ENCODE results near the gene LGR4. TPM values are rescaled to one million over a fixed set of nuclear protein-coding genes. Genes with fewer than 3 reads are reported as not detected.

Gene LGR4
- total and polyA plus RNA-seq, 2 experiments from 2014 or later = 14.9 to 59.2 TPM

DNA sequence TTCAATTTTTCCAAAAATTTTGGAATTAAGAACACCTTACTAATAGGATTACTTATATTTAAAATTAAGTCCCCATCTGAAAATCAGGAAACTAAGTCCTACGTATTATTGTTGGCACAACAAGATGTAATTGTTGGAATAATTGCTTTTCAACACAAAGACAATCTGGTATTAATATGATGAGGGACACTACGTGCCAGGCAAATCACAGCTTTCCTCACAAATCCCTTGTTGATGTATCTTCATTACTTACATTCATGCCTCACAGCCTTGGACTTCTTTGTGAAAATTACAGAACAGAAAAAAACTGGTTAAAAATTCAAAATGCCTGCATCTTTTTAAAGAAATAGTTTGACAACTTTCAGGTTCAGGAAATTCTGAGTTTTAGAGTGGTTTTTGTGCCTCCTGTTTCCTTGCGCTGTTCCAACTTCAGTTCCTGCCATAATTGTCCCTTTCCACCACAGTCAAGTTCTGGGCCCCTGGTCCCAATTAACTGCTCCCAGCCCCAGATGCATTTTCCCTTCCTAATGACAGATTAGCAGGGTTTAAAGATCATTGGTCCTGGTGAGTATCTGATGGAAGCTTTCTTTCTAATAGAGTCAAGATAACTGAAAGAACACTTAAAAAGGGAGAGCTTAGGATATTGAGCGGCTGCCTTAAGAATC lies 86.3 kb downstream of the LGR4 start:
- H3K36me3 ChIP-seq (ENCODE audit: low read depth) = peaks cover 9% of the 10 kb centered on the region
- H3F3A ChIP-seq (ENCODE audit: insufficient read depth) = peaks cover 42% of the 10 kb centered on the region
- H3K4me2 ChIP-seq (ENCODE audit: unreplicated experiment) = peak overlapping the region; percentile 91
- no peaks in the 10 kb centered on the region for H4K20me1 ChIP-seq (ENCODE audit: insufficient read depth)
- H3K9me2 ChIP-seq (ENCODE audit: insufficient read depth) = no peaks in the 10 kb centered on the region
- H3K9me3 ChIP-seq (ENCODE audit: low read depth) = no peaks in the 10 kb centered on the region
- peak; percentile 14 for DNase-seq
- in situ Hi-C loops (cut with MboI) = no loop called here
- peaks cover 71% of the 10 kb centered on the region for H3K4me1 ChIP-seq (ENCODE audit: insufficient read depth)
- peak overlapping the region; percentile 79 for H3K27ac ChIP-seq
- H3K4me3 ChIP-seq = no peak overlapping the region
- no peak for TF ChIP-seq EZH2phosphoT487 (IDR thresholded peaks at IDR 0.05; ENCODE audit: insufficient read depth, low read depth)
- TF ChIP-seq EZH2 (IDR thresholded peaks at IDR 0.05; ENCODE audit: insufficient read depth, poor library complexity, severe bottlenecking) = no peak
- peaks cover 28% of the 10 kb centered on the region for H3K79me2 ChIP-seq (ENCODE audit: insufficient read depth)
- peak overlapping the region; percentile 62; the same call in 1 of the 2 replicates for H3K9ac ChIP-seq
- no peaks in the 10 kb centered on the region for H3K27me3 ChIP-seq (replicated peaks; ENCODE audit: insufficient read depth)
- H2AFZ ChIP-seq = no peak overlapping the region; the same call in 1 of the 2 replicates
- 53 to 54% methylated on average over 4 of the region's 4 CpGs for WGBS, 2 experiments (ENCODE audit: low coverage in 1 of 2, low lambda C conversion rate in 2 of 2, missing lambda C conversion rate in 2 of 2)

DNA sequence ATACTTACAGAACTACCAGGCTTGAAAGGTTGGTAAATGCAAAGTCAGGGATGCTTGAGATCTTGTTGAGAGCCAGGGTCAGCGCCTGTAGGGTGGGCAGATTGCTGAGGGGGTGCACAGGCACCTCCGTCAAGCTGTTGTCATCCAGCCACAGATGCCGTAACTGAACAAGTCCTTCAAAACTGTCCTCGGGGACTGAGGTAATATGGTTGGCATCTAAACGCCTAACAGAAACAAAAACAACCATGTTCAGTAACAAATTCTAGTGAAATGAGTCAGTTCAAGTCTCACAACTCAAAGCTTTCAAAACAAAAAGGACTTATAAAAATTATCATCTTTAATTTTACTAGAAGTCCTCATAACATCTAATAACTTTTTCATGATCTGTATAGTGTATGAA lies 87.3 kb downstream of the LGR4 start:
- Histone ChIP-seq H3K4me2 (ENCODE audit: unreplicated experiment) (peak overlapping the region; percentile 91), H4K20me1 (ENCODE audit: insufficient read depth) (no peaks in the 10 kb centered on the region), H3K79me2 (ENCODE audit: insufficient read depth) (peaks cover 28% of the 10 kb centered on the region), H3K9me3 (ENCODE audit: low read depth) (no peaks in the 10 kb centered on the region), H3K4me1 (ENCODE audit: insufficient read depth) (peaks cover 60% of the 10 kb centered on the region), H2AFZ (peak overlapping the region; percentile 53), H3K27ac (peak overlapping the region; percentile 79), H3F3A (ENCODE audit: insufficient read depth) (peaks cover 32% of the 10 kb centered on the region), H3K4me3 (peak overlapping the region; percentile 58), H3K27me3 (replicated peaks; ENCODE audit: insufficient read depth) (no peaks in the 10 kb centered on the region), H3K9ac (peak overlapping the region; percentile 62), H3K36me3 (ENCODE audit: low read depth) (peaks cover 20% of the 10 kb centered on the region), H3K9me2 (ENCODE audit: insufficient read depth) (no peaks in the 10 kb centered on the region)
- in situ Hi-C loops (cut with MboI) = no loop called here
- 10% methylated on average over 5 of the region's 5 CpGs for WGBS, 2 experiments (ENCODE audit: low coverage in 1 of 2, low lambda C conversion rate in 2 of 2, missing lambda C conversion rate in 2 of 2)
- TF ChIP-seq EZH2phosphoT487 (IDR thresholded peaks at IDR 0.05; ENCODE audit: insufficient read depth, low read depth) (no peak), EZH2 (IDR thresholded peaks at IDR 0.05; ENCODE audit: insufficient read depth, poor library complexity, severe bottlenecking) (no peak)
- peak; percentile 92 for DNase-seq

DNA sequence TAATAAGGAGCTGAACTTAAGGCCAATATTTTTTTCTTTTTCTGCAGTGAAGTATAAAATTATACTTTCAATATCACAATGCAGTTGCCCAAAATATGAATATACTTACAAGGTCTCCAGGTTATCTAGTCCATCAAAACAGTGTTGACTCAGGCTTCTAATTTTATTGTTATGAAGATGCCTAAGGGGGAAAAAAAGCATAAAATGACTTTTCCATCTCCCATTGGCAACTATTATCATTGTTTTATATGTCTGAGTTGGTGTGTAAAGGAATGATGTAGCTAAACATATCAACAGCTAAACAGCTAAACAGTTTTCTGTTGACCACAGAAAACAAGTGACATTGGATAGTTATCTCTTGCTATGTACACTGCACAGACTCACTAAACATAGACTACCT lies 88.4 kb downstream of the LGR4 start:
- Histone ChIP-seq H3K79me2 (ENCODE audit: insufficient read depth) (peaks cover 28% of the 10 kb centered on the region), H3F3A (ENCODE audit: insufficient read depth) (peaks cover 22% of the 10 kb centered on the region), H3K9ac (peak overlapping the region; percentile 62; the same call in 1 of the 2 replicates), H3K4me1 (ENCODE audit: insufficient read depth) (peaks cover 53% of the 10 kb centered on the region), H4K20me1 (ENCODE audit: insufficient read depth) (no peaks in the 10 kb centered on the region), H3K4me3 (peak overlapping the region; percentile 58), H3K36me3 (ENCODE audit: low read depth) (peaks cover 23% of the 10 kb centered on the region), H3K9me2 (ENCODE audit: insufficient read depth) (no peaks in the 10 kb centered on the region), H3K27me3 (replicated peaks; ENCODE audit: insufficient read depth) (no peaks in the 10 kb centered on the region), H2AFZ (no peak overlapping the region), H3K9me3 (ENCODE audit: low read depth) (no peaks in the 10 kb centered on the region), H3K4me2 (ENCODE audit: unreplicated experiment) (peak overlapping the region; percentile 91), H3K27ac (peak overlapping the region; percentile 79)
- DNase-seq = no peak
- no peak for TF ChIP-seq EZH2 (IDR thresholded peaks at IDR 0.05; ENCODE audit: insufficient read depth, poor library complexity, severe bottlenecking)
- TF ChIP-seq EZH2phosphoT487 (IDR thresholded peaks at IDR 0.05; ENCODE audit: insufficient read depth, low read depth) = no peak
- in situ Hi-C loops (cut with MboI) = no loop called here

DNA sequence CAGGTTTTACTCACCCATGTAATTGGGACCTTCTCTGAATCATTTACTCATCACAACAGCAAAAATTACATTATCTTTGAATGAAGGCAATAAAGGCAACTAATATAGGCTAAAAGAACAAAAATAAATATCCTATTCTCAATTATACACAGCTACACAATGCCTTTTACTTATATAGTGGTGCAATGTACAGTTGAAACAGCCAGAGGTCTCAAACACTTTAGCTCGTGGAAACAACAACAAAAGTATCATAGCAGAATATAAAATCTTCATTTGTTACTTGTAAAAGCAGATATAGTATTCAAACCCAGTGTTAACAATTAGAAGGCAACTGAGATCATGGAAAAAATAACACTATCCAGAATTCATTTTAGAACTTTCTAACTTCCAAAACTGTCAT lies 88.9 kb downstream of the LGR4 start:
- Histone ChIP-seq H3K4me1 (ENCODE audit: insufficient read depth) (peaks cover 47% of the 10 kb centered on the region), H3K36me3 (ENCODE audit: low read depth) (peaks cover 27% of the 10 kb centered on the region), H3K4me3 (no peak overlapping the region), H3K9me2 (ENCODE audit: insufficient read depth) (no peaks in the 10 kb centered on the region), H3K4me2 (ENCODE audit: unreplicated experiment) (peak overlapping the region; percentile 91), H3K27me3 (replicated peaks; ENCODE audit: insufficient read depth) (no peaks in the 10 kb centered on the region), H3F3A (ENCODE audit: insufficient read depth) (peaks cover 16% of the 10 kb centered on the region), H3K9me3 (ENCODE audit: low read depth) (no peaks in the 10 kb centered on the region), H2AFZ (no peak overlapping the region), H3K79me2 (ENCODE audit: insufficient read depth) (peaks cover 28% of the 10 kb centered on the region), H4K20me1 (ENCODE audit: insufficient read depth) (no peaks in the 10 kb centered on the region), H3K9ac (no peak overlapping the region), H3K27ac (no peak overlapping the region)
- no peak for TF ChIP-seq EZH2phosphoT487 (IDR thresholded peaks at IDR 0.05; ENCODE audit: insufficient read depth, low read depth)
- TF ChIP-seq EZH2 (IDR thresholded peaks at IDR 0.05; ENCODE audit: insufficient read depth, poor library complexity, severe bottlenecking) = no peak
- in situ Hi-C loops (cut with MboI) = no loop called here
- WGBS, 2 experiments (ENCODE audit: low coverage in 1 of 2, low lambda C conversion rate in 2 of 2, missing lambda C conversion rate in 2 of 2) = 90 to 100% methylated on average over 1 of the region's 1 CpG
- no peak for DNase-seq
